Measurements from ENCODE around the gene TRAK1.

GRCh38 chr3:42187936-42188335 is 96.8 kb downstream of the TRAK1 start:
- TF ChIP-seq CTCF (IDR thresholded peaks at IDR 0.05) (no peak), POLR2A (IDR thresholded peaks at IDR 0.05) (no peak)

All from vagina (tissue), 2 donors.